GM21423 (cell line): ENCODE data around the gene CDH5.
A peak's percentile ranks its signal among the peaks of the same experiment; 100 is the strongest.
"Not testable (repeated sequence)": the region's sequence is repeated elsewhere in the genome, so short reads cannot be mapped to it uniquely, and the experiment has no call there.

Experiments used
- ATAC-seq: cut with Tn5 transposase; IDR thresholded peaks from one replicate; pipeline ENCODE4 v1.9.1; 2021; ENCODE audit warnings: mild to moderate bottlenecking, moderate library complexity; ENCODE audit not compliant: unreplicated experiment

The CDH5 gene

DNA sequence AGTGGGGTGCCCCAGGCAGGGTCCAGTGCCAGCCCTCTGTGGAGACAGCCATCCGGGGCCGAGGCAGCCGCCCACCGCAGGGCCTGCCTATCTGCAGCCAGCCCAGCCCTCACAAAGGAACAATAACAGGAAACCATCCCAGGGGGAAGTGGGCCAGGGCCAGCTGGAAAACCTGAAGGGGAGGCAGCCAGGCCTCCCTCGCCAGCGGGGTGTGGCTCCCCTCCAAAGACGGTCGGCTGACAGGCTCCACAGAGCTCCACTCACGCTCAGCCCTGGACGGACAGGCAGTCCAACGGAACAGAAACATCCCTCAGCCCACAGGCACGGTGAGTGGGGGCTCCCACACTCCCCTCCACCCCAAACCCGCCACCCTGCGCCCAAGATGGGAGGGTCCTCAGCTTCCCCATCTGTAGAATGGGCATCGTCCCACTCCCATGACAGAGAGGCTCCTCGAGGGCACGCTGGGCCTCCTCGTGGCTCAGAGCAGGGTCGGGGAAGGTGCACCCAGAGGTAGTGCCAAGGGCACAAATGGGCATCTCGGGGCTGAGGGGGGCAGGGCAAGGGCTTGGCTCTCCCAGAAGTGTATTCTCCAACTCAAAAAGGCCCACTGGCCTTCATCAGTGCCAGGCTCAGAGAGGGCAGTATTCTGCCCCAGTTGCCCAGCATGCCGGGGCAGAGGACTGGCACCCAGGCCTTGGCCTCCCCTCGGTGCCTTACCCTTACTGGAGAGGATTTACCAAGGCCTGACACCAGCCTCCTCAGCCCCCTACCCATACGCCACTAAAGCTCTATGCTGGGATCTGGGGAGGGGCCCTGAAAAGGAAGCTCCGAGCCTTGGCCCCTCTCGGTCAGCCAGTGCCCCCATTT is at the start of gene CDH5:
Gene CDH5 (plus strand): TSS at position 259 of the 867 bp plus-strand sequence. CDS start 12,647 bp downstream, outside the sequence.
- ATAC-seq: no peak

- no peak for ATAC-seq
These were observed 48.0 kb upstream of the CDH5 start for GRCh38 chr16:66318505-66318904.

DNA sequence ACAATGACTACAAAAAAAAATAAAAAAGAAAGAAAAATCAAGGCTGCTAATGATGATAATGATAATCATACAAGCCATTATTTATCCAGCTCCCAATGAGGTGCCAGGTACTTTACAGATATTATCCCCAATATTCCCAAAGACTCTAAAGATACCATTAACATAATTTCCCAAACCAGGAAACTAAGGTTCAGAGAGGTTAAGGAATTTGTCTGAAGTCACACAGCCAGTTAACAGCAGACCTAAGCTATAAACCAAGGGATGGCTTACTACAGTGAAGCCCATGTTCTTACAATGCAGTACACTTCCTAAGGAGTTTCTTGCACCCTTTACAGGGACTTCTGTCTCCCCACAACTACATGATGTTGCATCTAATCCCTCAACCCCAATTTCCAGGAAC is 45.7 kb upstream of the CDH5 start:
- no peak for ATAC-seq

GRCh38 chr16:66322174-66322573 is 44.3 kb upstream of the CDH5 start:
- ATAC-seq: peak; percentile 86

GRCh38 chr16:66324815-66325515 is 41.5 kb upstream of the CDH5 start:
- ATAC-seq: no peak

GRCh38 chr16:66325717-66326376 is 40.6 kb upstream of the CDH5 start:
- no peak for ATAC-seq

- no peak for ATAC-seq
These were observed 39.4 kb upstream of the CDH5 start for GRCh38 chr16:66326991-66327513.

- no peak for ATAC-seq
These were observed 38.2 kb upstream of the CDH5 start for GRCh38 chr16:66328282-66328681.

DNA sequence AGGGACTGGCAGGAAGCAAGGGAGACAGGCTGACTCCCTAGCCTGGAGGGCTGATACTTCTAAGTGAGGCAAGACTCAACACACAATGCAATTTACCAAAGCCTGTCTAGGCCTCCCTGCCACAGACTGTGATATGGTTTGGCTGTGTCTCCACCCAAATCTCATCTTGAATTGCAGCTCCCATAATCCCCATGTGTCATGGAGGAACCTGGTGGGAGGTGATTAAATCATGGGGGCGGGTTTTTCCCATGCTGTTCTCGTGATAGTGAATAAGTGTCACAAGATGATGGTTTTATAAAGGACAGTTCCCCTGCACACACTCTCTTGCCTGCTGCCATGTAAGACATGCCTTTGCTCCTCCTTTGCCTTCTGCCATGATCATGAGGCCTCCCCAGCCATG is 35.0 kb upstream of the CDH5 start:
- ATAC-seq: not testable (repeated sequence)

GRCh38 chr16:66332634-66333610 is 33.6 kb upstream of the CDH5 start:
- ATAC-seq: no peak

GRCh38 chr16:66334853-66335574 is 31.5 kb upstream of the CDH5 start:
- no peak for ATAC-seq

- no peak for ATAC-seq
These were observed 30.7 kb upstream of the CDH5 start for GRCh38 chr16:66335704-66336329.

- ATAC-seq: no peak
These were observed 28.9 kb upstream of the CDH5 start for GRCh38 chr16:66337463-66338188.

DNA sequence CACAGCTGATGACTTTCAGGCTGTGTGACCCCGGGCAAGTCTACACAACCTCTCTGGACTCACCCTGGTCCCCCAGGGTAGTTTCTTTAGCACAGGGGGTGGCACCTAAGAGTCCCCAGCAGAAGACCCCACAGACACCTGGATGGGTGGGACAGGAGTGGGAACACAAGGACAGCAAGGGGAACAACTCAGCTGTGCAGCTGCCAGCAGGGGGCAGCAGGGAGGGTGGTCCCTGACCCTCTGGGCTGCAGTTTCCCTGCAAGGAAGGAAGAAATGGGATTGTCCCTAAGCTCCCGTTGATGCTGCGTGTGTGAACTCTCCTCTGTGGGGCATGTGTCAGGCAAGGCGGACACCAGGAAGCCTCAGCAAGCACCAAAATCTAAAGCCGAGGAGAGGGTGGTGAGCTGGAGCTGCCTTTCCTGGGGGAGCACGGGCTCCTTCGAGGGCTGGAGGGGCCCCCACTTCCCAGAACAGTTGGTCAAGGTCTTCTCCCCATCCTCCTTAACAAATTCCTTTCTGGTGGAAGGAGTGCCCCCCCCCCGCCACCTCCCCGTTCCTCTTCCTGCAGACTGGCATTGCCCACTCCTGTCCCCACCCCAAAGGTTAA is 24.1 kb upstream of the CDH5 start:
- ATAC-seq: no peak

DNA sequence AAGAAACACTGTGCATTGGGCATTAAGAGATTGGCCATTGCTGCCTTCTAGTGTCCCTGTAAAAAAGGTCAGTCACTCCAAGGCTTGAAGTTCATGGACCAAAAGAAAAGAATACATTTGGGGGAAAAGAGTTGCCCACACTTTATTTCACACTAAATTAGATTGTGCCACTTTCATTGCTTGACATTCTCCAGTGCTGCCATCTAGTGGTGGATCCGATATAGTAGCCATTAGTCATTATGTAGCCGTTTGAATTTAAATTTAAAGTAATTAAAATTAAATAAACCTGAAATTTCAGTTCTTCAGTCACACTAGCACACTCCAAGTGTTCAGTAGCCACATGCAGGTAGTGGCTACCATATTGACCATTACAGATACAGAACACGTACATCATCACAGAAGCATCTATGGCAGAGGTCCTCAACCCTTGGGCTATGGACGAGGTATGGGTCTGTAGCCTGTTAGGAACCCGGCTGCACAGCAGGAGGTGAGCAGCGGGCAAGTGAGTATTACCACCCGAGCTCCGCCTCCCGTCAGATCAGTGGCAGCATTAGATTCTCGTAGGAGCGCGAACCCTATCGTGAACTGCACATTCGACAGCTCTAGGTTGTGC is 21.9 kb upstream of the CDH5 start:
- ATAC-seq: no peak

DNA sequence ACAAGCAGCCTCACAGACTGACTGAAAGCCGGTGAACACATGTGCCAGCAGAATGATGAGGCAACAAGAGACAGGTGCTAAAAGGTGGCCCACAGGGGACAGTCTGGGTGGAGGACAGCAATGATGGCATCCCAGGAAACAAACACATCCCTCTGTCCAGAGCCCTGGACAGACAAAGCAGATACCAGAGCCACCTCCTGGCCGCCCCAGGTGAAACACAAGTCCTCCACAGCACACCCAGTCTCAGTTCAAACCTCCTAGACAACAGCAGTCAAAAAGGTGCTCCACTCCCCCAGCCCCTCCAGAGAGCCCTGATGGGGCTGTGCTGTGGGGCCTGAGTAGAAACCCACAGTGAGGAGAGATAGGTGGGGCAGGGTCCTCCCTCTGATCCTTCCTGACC is 20.3 kb upstream of the CDH5 start:
- no peak for ATAC-seq

GRCh38 chr16:66352304-66352703 is 14.2 kb upstream of the CDH5 start:
- no peak for ATAC-seq

DNA sequence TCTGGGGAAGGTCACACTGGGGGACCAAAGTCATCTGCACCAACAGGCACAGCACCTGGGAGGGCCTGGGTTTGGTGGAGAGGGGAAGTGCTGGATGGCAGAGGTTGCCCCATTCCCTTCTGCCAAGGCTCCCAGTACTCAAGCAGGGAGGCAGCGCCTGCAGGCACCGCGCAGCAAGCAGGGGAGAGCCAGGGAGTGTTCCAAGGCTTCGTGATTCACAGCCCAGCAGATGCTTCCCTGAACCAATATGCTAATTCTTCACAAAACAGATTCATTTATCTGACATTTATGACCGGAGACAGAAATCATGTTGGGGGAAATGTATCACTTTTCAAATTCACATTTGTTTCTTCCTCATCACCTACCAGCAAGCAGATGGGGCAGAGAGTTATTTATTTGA is 13.4 kb upstream of the CDH5 start:
- no peak for ATAC-seq
